GM21723 (cell line): ENCODE results near the gene RAG1.

ENCODE experiments used
- ATAC-seq: cut with Tn5 transposase; IDR thresholded peaks from one replicate; pipeline ENCODE4 v1.9.1; 2021; ENCODE audit warnings: mild to moderate bottlenecking, moderate library complexity; ENCODE audit not compliant: unreplicated experiment

Gene RAG1

GRCh38 chr11:36588099-36588498 lies 20.3 kb downstream of the RAG1 start:
- ATAC-seq: no peak

- ATAC-seq: no peak
These were observed 22.7 kb downstream of the RAG1 start for GRCh38 chr11:36590513-36590912.

- no peak for ATAC-seq
These were observed 23.6 kb downstream of the RAG1 start for GRCh38 chr11:36591433-36591832.

- peak; percentile 92 for ATAC-seq
These were observed 26.6 kb downstream of the RAG1 start, which contains the start of gene IFTAP for GRCh38 chr11:36594316-36594989. Gene IFTAP, plus strand, starts transcription at chr11:36594502. Its CDS starts 15,602 bp downstream, at chr11:36610104.

- ATAC-seq: no peak
These were observed 29.1 kb downstream of the RAG1 start for GRCh38 chr11:36596880-36597279.

- no peak for ATAC-seq
These were observed 30.2 kb downstream of the RAG1 start, which contains the start of gene RAG2 for GRCh38 chr11:36598051-36598450. Gene RAG2, minus strand, starts transcription at chr11:36598236. Its CDS starts 4,068 bp downstream, at chr11:36594168.

- ATAC-seq: no peak
These were observed 32.4 kb downstream of the RAG1 start for GRCh38 chr11:36600180-36600579.

GRCh38 chr11:36601155-36601554 lies 33.3 kb downstream of the RAG1 start:
- no peak for ATAC-seq

GRCh38 chr11:36602135-36602534 lies 34.3 kb downstream of the RAG1 start:
- ATAC-seq: no peak

GRCh38 chr11:36605221-36606216 lies 37.7 kb downstream of the RAG1 start:
- ATAC-seq: peak; percentile 79

GRCh38 chr11:36608491-36609199 lies 40.8 kb downstream of the RAG1 start:
- ATAC-seq: no peak

- ATAC-seq: no peak
These were observed 41.6 kb downstream of the RAG1 start for GRCh38 chr11:36609383-36609782.

GRCh38 chr11:36615826-36616225 lies 48.0 kb downstream of the RAG1 start:
- no peak for ATAC-seq

GRCh38 chr11:36617543-36618362 lies 49.9 kb downstream of the RAG1 start:
- no peak for ATAC-seq

- ATAC-seq: no peak
These were observed 50.7 kb downstream of the RAG1 start for GRCh38 chr11:36618363-36619047.

- no peak for ATAC-seq
These were observed 51.7 kb downstream of the RAG1 start for GRCh38 chr11:36619502-36619901.

GRCh38 chr11:36620246-36620645 lies 52.4 kb downstream of the RAG1 start:
- ATAC-seq: no peak

- ATAC-seq: peak; percentile 84
These were observed 54.8 kb downstream of the RAG1 start for GRCh38 chr11:36622431-36623136.

- ATAC-seq: no peak
These were observed 55.7 kb downstream of the RAG1 start for GRCh38 chr11:36623494-36623893.
